ENCODE measurements around the gene DUSP6. TPM values are rescaled to one million over a fixed set of nuclear protein-coding genes. Genes with fewer than 3 reads are reported as not detected.

Gene DUSP6
- total RNA-seq, 2 experiments from 2014 or later = 11.8 to 14.7 TPM

- no peak overlapping the region for H3K4me3 ChIP-seq (ENCODE audit: low read length)
- DNase-seq = no peak
- no peak for ATAC-seq (ENCODE audit: poor library complexity)
- H3K4me3 Mint-ChIP-seq = no peak overlapping the region
- H3K27ac ChIP-seq (ENCODE audit: low read depth in 1 of 2, low read length in 2 of 2) = no peak overlapping the region
- H3K27me3 Mint-ChIP-seq = no peaks in the 10 kb centered on the region
- H3K27me3 ChIP-seq (ENCODE audit: control insufficient read depth in 1 of 2, insufficient read depth in 2 of 2, low read length in 2 of 2) = no peaks in the 10 kb centered on the region
- H3K36me3 Mint-ChIP-seq (ENCODE audit: low read depth) = no peaks in the 10 kb centered on the region
- H3K9me3 Mint-ChIP-seq = no peaks in the 10 kb centered on the region
- intact Hi-C loops (cut with DNase I, micrococcal nuclease) = loop anchor here in 1 of 2 experiments (5.0 to 10.0 kb wide), 2 partner anchors 122 to 516 kb away; no protein-coding TSS in a partner anchor
- no peaks in the 10 kb centered on the region for H3K9me3 ChIP-seq (ENCODE audit: control insufficient read depth in 1 of 2, insufficient read depth in 1 of 2, low read length in 2 of 2)
- no peak overlapping the region for H3K27ac Mint-ChIP-seq
- H3K36me3 ChIP-seq (ENCODE audit: insufficient read depth, low read length) = no peaks in the 10 kb centered on the region
- TF ChIP-seq, protein P1, sequence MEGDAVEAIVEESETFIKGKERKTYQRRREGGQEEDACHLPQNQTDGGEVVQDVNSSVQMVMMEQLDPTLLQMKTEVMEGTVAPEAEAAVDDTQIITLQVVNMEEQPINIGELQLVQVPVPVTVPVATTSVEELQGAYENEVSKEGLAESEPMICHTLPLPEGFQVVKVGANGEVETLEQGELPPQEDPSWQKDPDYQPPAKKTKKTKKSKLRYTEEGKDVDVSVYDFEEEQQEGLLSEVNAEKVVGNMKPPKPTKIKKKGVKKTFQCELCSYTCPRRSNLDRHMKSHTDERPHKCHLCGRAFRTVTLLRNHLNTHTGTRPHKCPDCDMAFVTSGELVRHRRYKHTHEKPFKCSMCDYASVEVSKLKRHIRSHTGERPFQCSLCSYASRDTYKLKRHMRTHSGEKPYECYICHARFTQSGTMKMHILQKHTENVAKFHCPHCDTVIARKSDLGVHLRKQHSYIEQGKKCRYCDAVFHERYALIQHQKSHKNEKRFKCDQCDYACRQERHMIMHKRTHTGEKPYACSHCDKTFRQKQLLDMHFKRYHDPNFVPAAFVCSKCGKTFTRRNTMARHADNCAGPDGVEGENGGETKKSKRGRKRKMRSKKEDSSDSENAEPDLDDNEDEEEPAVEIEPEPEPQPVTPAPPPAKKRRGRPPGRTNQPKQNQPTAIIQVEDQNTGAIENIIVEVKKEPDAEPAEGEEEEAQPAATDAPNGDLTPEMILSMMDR (IDR thresholded peaks at IDR 0.05) = no peak
- H3K4me1 Mint-ChIP-seq (ENCODE audit: low read depth) = peaks cover 18% of the 10 kb centered on the region
- ChIA-PET POLR2A (no interaction called here), CTCF (interaction anchor here (0.7 kb wide), 1 partner anchor 92 kb away, joined by 3 read pairs; no protein-coding TSS in a partner anchor)
- peaks cover 16% of the 10 kb centered on the region for H3K4me1 ChIP-seq (ENCODE audit: insufficient read depth, low read length)
These were observed 6.5 kb upstream of the DUSP6 start for GRCh38 chr12:89358805-89359204.

- ChIA-PET CTCF (no interaction called here), POLR2A (interaction anchor here (0.6 kb wide), 1 partner anchor 1196 kb away, joined by 3 read pairs; no protein-coding TSS in a partner anchor)
- Mint-ChIP-seq H3K4me1 (ENCODE audit: low read depth) (peaks cover 27% of the 10 kb centered on the region), H3K9me3 (no peaks in the 10 kb centered on the region), H3K36me3 (ENCODE audit: low read depth) (peaks cover 4% of the 10 kb centered on the region), H3K27ac (no peak overlapping the region), H3K27me3 (no peaks in the 10 kb centered on the region), H3K4me3 (no peak overlapping the region)
- DNase-seq = no peak
- intact Hi-C loops (cut with DNase I, micrococcal nuclease) = loop anchor here in 1 of 2 experiments (5.0 to 10.0 kb wide), 2 partner anchors 120 to 517 kb away; no protein-coding TSS in a partner anchor
- TF ChIP-seq, protein P1 (IDR thresholded peaks at IDR 0.05) = no peak
- Histone ChIP-seq H3K27me3 (ENCODE audit: control insufficient read depth in 1 of 2, insufficient read depth in 2 of 2, low read length in 2 of 2) (no peaks in the 10 kb centered on the region), H3K4me1 (ENCODE audit: insufficient read depth, low read length) (peaks cover 27% of the 10 kb centered on the region), H3K27ac (ENCODE audit: low read depth in 1 of 2, low read length in 2 of 2) (no peak overlapping the region), H3K9me3 (ENCODE audit: control insufficient read depth in 1 of 2, insufficient read depth in 1 of 2, low read length in 2 of 2) (no peaks in the 10 kb centered on the region), H3K4me3 (ENCODE audit: low read length) (no peak overlapping the region), H3K36me3 (ENCODE audit: insufficient read depth, low read length) (no peaks in the 10 kb centered on the region)
- no peak for ATAC-seq (ENCODE audit: poor library complexity)
These were observed 5.0 kb upstream of the DUSP6 start for GRCh38 chr12:89357297-89357730.

GRCh38 chr12:89356069-89356665 lies 3.9 kb upstream of the DUSP6 start:
- Mint-ChIP-seq H3K4me3 (peak overlapping the region; percentile 91), H3K9me3 (no peaks in the 10 kb centered on the region), H3K4me1 (ENCODE audit: low read depth) (peaks cover 30% of the 10 kb centered on the region), H3K27me3 (no peaks in the 10 kb centered on the region), H3K27ac (no peak overlapping the region), H3K36me3 (ENCODE audit: low read depth) (peaks cover 8% of the 10 kb centered on the region)
- ATAC-seq (ENCODE audit: poor library complexity) = no peak
- DNase-seq = no peak
- intact Hi-C loops (cut with DNase I, micrococcal nuclease) = loop anchor here in 1 of 2 experiments (5.0 to 10.0 kb wide), 2 partner anchors 119 to 519 kb away; no protein-coding TSS in a partner anchor
- ChIA-PET CTCF (no interaction called here), POLR2A (no interaction called here)
- Histone ChIP-seq H3K27me3 (ENCODE audit: control insufficient read depth in 1 of 2, insufficient read depth in 2 of 2, low read length in 2 of 2) (no peaks in the 10 kb centered on the region), H3K27ac (ENCODE audit: low read depth in 1 of 2, low read length in 2 of 2) (no peak overlapping the region), H3K4me1 (ENCODE audit: insufficient read depth, low read length) (peaks cover 39% of the 10 kb centered on the region), H3K36me3 (ENCODE audit: insufficient read depth, low read length) (no peaks in the 10 kb centered on the region), H3K9me3 (ENCODE audit: control insufficient read depth in 1 of 2, insufficient read depth in 1 of 2, low read length in 2 of 2) (no peaks in the 10 kb centered on the region), H3K4me3 (ENCODE audit: low read length) (no peak overlapping the region)
- TF ChIP-seq, protein P1 (IDR thresholded peaks at IDR 0.05) = no peak

Data from CD4-positive, alpha-beta T cell (primary cell).